Prostate gland (tissue), 2 donors: ENCODE data around the gene ZNF211.

Experiments
- CTCF ChIP-seq, 4 experiments: fragments of 200-600 bp in 2 of 4; fragments of 450-650 bp in 2 of 4; sonication (generic) in 2 of 4; IDR thresholded peaks; 1 replicate in 3 of 4; 2 replicates in 1 of 4; pipeline ENCODE4 v1.5.1; 2016 to 2019; ENCODE audit warnings: antibody characterized with exemption in 4 of 4, mild to moderate bottlenecking in 2 of 4, moderate library complexity in 2 of 4
- POLR2AphosphoS5 ChIP-seq: sonication (generic); formaldehyde crosslinking; IDR thresholded peaks from one replicate; pipeline ENCODE4 v1.6.1; 2017; ENCODE audit warnings: antibody characterized with exemption

GRCh38 chr19:57651654-57651996 lies 18.7 kb downstream of the ZNF211 start:
- TF ChIP-seq POLR2AphosphoS5 (no peak), CTCF (IDR thresholded peaks at IDR 0.05) (no peak)
